ENCODE measurements around the gene TTC33.

The TTC33 gene

GRCh38 chr5:40575921-40576320 lies 179.8 kb downstream of the TTC33 start:
- TF ChIP-seq, protein P1, sequence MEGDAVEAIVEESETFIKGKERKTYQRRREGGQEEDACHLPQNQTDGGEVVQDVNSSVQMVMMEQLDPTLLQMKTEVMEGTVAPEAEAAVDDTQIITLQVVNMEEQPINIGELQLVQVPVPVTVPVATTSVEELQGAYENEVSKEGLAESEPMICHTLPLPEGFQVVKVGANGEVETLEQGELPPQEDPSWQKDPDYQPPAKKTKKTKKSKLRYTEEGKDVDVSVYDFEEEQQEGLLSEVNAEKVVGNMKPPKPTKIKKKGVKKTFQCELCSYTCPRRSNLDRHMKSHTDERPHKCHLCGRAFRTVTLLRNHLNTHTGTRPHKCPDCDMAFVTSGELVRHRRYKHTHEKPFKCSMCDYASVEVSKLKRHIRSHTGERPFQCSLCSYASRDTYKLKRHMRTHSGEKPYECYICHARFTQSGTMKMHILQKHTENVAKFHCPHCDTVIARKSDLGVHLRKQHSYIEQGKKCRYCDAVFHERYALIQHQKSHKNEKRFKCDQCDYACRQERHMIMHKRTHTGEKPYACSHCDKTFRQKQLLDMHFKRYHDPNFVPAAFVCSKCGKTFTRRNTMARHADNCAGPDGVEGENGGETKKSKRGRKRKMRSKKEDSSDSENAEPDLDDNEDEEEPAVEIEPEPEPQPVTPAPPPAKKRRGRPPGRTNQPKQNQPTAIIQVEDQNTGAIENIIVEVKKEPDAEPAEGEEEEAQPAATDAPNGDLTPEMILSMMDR (IDR thresholded peaks at IDR 0.05; ENCODE audit: low read depth, low read length) = no peak
- TF ChIP-seq EZH2phosphoT487 (IDR thresholded peaks at IDR 0.05; ENCODE audit: low read depth) = no peak
- no peaks in the 10 kb centered on the region for H3K79me2 ChIP-seq (ENCODE audit: low read length)
- no peaks in the 10 kb centered on the region for H3K36me3 ChIP-seq (replicated peaks; ENCODE audit: low read depth, low read length)
- no peaks in the 10 kb centered on the region for H3K27me3 ChIP-seq (ENCODE audit: low read depth, low read length)
- no peaks in the 10 kb centered on the region for H4K20me1 ChIP-seq (ENCODE audit: insufficient read depth, low read length)
- no peak overlapping the region for H2AFZ ChIP-seq (ENCODE audit: low read depth, low read length)
- peak overlapping the region; percentile 59 for H3K4me2 ChIP-seq (ENCODE audit: low read length)
- H3K9me3 ChIP-seq (ENCODE audit: insufficient read depth, low read length) = no peaks in the 10 kb centered on the region
- no peak overlapping the region for H3K9ac ChIP-seq (ENCODE audit: low read length)
- no peak overlapping the region for H3K27ac ChIP-seq (ENCODE audit: low read length)
- peaks cover 52% of the 10 kb centered on the region for H3K4me1 ChIP-seq (ENCODE audit: low read length)
- no peak overlapping the region for H3K4me3 ChIP-seq (ENCODE audit: low read length)

DNA sequence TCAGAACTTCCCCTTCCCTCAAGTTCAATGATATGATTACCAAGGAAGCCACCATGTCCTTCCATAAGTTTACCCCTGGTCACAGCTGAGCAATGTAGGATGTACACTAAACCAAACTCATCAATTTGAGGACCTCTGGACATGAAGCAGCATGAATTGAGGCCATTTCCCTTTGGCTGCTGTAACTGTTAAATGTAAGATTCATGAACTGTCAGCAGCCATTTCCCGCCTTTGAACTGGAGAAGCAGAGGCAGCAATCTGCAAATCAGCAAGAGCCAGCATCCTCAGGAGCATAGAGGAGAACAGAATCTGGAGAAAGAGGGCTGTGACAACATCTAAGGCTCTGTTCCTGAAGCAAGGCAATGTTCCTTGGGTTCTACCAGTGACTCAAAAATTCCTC lies 180.3 kb downstream of the TTC33 start:
- H3K9ac ChIP-seq (ENCODE audit: low read length) = no peak overlapping the region
- TF ChIP-seq EZH2phosphoT487 (IDR thresholded peaks at IDR 0.05; ENCODE audit: low read depth) = no peak
- TF ChIP-seq, protein P1 (IDR thresholded peaks at IDR 0.05; ENCODE audit: low read depth, low read length) = no peak
- no peak overlapping the region for H3K27ac ChIP-seq (ENCODE audit: low read length)

GRCh38 chr5:40572937-40573336 lies 182.8 kb downstream of the TTC33 start:
- Histone ChIP-seq H3K4me3 (ENCODE audit: low read length) (no peak overlapping the region), H3K9me3 (ENCODE audit: insufficient read depth, low read length) (no peaks in the 10 kb centered on the region), H3K79me2 (ENCODE audit: low read length) (no peaks in the 10 kb centered on the region), H3K27me3 (ENCODE audit: low read depth, low read length) (no peaks in the 10 kb centered on the region), H3K36me3 (replicated peaks; ENCODE audit: low read depth, low read length) (no peaks in the 10 kb centered on the region), H2AFZ (ENCODE audit: low read depth, low read length) (no peak overlapping the region), H4K20me1 (ENCODE audit: insufficient read depth, low read length) (no peaks in the 10 kb centered on the region), H3K4me2 (ENCODE audit: low read length) (no peak overlapping the region), H3K4me1 (ENCODE audit: low read length) (peaks cover 57% of the 10 kb centered on the region), H3K27ac (ENCODE audit: low read length) (no peak overlapping the region), H3K9ac (ENCODE audit: low read length) (no peak overlapping the region)
- no peak for TF ChIP-seq EZH2phosphoT487 (IDR thresholded peaks at IDR 0.05; ENCODE audit: low read depth)
- TF ChIP-seq, protein P1 (IDR thresholded peaks at IDR 0.05; ENCODE audit: low read depth, low read length) = no peak

More for the DNA sequence above, 180.3 kb downstream of the TTC33 start:
- Histone ChIP-seq H3K27me3 (ENCODE audit: low read depth, low read length) (no peaks in the 10 kb centered on the region), H2AFZ (ENCODE audit: low read depth, low read length) (no peak overlapping the region), H3K79me2 (ENCODE audit: low read length) (no peaks in the 10 kb centered on the region), H3K4me2 (ENCODE audit: low read length) (peak overlapping the region; percentile 59), H3K9me3 (ENCODE audit: insufficient read depth, low read length) (no peaks in the 10 kb centered on the region), H4K20me1 (ENCODE audit: insufficient read depth, low read length) (no peaks in the 10 kb centered on the region), H3K4me3 (ENCODE audit: low read length) (no peak overlapping the region), H3K4me1 (ENCODE audit: low read length) (peaks cover 56% of the 10 kb centered on the region), H3K36me3 (replicated peaks; ENCODE audit: low read depth, low read length) (no peaks in the 10 kb centered on the region)

- Histone ChIP-seq H3K27me3 (ENCODE audit: low read depth, low read length) (no peaks in the 10 kb centered on the region), H4K20me1 (ENCODE audit: insufficient read depth, low read length) (no peaks in the 10 kb centered on the region), H3K4me1 (ENCODE audit: low read length) (peaks cover 53% of the 10 kb centered on the region), H3K9ac (ENCODE audit: low read length) (no peak overlapping the region), H3K79me2 (ENCODE audit: low read length) (no peaks in the 10 kb centered on the region), H3K27ac (ENCODE audit: low read length) (no peak overlapping the region), H2AFZ (ENCODE audit: low read depth, low read length) (no peak overlapping the region), H3K9me3 (ENCODE audit: insufficient read depth, low read length) (no peaks in the 10 kb centered on the region), H3K4me3 (ENCODE audit: low read length) (no peak overlapping the region), H3K4me2 (ENCODE audit: low read length) (no peak overlapping the region), H3K36me3 (replicated peaks; ENCODE audit: low read depth, low read length) (no peaks in the 10 kb centered on the region)
- TF ChIP-seq, protein P1 (IDR thresholded peaks at IDR 0.05; ENCODE audit: low read depth, low read length) = no peak
- TF ChIP-seq EZH2phosphoT487 (IDR thresholded peaks at IDR 0.05; ENCODE audit: low read depth) = no peak
Measured at GRCh38 chr5:40572391-40572790, 183.4 kb downstream of the TTC33 start.

All from OCI-LY3 (cell line).